Hair follicle dermal papilla cell (primary cell): ENCODE results near the gene CHRM3. TPM values are rescaled to one million over a fixed set of nuclear protein-coding genes. Genes with fewer than 3 reads are reported as not detected.

ENCODE experiments used
- total RNA-seq: library from RNA; depleted of rRNA; stranded (reverse); fragments of >200 nt; gene quantifications from 2 replicates; pipeline ENCODE4 v1.2.3, GENCODE V29; 2012

Gene CHRM3
- total RNA-seq, result 0.16 and 0.24 TPM in 2 replicates

DNA sequence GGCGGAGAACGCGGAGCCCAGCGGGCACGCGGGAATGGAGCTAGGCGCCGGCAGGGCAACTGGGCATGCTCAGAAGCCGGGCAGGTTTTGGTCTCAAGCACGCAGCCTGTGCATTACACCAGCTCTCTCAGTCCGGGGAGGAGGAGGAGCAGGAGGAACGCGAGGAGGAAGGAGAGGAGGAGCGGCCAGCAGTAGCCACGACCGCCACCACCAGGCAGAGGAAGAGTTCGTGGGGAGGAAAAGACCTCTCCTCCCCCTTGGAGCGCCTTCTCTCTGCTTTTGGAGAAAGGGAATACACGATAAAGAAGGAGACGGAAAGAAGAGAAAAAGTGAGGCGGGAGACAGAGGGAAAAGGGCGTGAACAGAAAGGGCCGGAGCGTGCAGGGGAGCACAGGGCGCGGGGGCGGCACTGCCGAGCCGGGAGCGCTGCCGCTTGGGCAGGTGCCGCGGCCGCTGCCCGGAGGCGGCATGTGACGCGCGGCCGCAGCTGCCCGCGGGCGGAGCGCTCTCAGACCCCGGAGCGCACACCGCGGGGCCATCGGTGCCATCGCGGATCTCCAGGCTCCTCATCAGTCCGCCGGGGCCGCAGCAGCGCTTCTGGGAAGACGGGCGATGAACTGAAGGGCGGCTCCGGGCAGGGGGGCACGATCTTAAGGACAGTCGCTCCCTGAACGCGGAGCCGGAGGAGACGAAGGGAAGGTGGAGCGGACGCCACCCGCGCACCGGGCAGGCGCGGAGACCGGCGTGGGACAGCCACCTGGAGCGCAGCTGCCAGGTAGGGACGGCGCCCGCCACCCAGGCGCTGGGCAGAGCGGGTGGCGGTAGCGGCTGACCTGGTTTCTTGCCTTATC, at the start of gene CHRM3:
Gene CHRM3 (plus strand): TSS at position 116 of the 851 bp plus-strand sequence. CDS start 520,884 bp downstream, outside the sequence.

